ENCODE measurements around the gene NAT14.

NAT14 gene

GRCh38 chr19:55441692-55442321, 43.2 kb upstream of the NAT14 start:
- H3K27ac ChIP-seq: peak overlapping the region; percentile 75
- TF ChIP-seq ZFX (IDR thresholded peaks at IDR 0.05; ENCODE audit: borderline replicate concordance) (no peak), CTCF (IDR thresholded peaks at IDR 0.05) (no peak)

GRCh38 chr19:55442372-55442961, 42.5 kb upstream of the NAT14 start:
- peak overlapping the region; percentile 75 for H3K27ac ChIP-seq
- TF ChIP-seq CTCF (IDR thresholded peaks at IDR 0.05) (peak; percentile 54), ZFX (IDR thresholded peaks at IDR 0.05; ENCODE audit: borderline replicate concordance) (no peak)

- TF ChIP-seq ZFX (IDR thresholded peaks at IDR 0.05; ENCODE audit: borderline replicate concordance) (no peak), CTCF (IDR thresholded peaks at IDR 0.05) (no peak)
- H3K27ac ChIP-seq: peak within 1 kb of the TSS; percentile 75
Observed at GRCh38 chr19:55443045-55443823, 41.8 kb upstream of the NAT14 start, which contains the start of gene SHISA7. TSS of gene SHISA7 (minus strand) at chr19:55443300. CDS start at chr19:55442863, 437 bp downstream.

GRCh38 chr19:55443824-55444480, 41.0 kb upstream of the NAT14 start:
- H3K27ac ChIP-seq: no peak overlapping the region
- TF ChIP-seq CTCF (IDR thresholded peaks at IDR 0.05): no peak
- no peak for TF ChIP-seq ZFX (IDR thresholded peaks at IDR 0.05; ENCODE audit: borderline replicate concordance)

GRCh38 chr19:55444646-55445045, 40.3 kb upstream of the NAT14 start:
- TF ChIP-seq CTCF (IDR thresholded peaks at IDR 0.05): no peak
- TF ChIP-seq ZFX (IDR thresholded peaks at IDR 0.05; ENCODE audit: borderline replicate concordance): no peak
- no peak overlapping the region for H3K27ac ChIP-seq

GRCh38 chr19:55446060-55446459, 38.9 kb upstream of the NAT14 start:
- H3K27ac ChIP-seq: no peak overlapping the region
- TF ChIP-seq CTCF (IDR thresholded peaks at IDR 0.05) (no peak), ZFX (IDR thresholded peaks at IDR 0.05; ENCODE audit: borderline replicate concordance) (no peak)

Measured in 22Rv1 (cell line).